NCI-H1694 (cell line): Measurements from ENCODE around the gene NBEAL1.
"Not testable (repeated sequence)": the region's sequence is repeated elsewhere in the genome, so short reads cannot be mapped to it uniquely, and the experiment has no call there.

Source experiments
- DNase-seq: peaks from one replicate; lab custom pipeline; 2025; lab: John Stamatoyannopoulos, UW

Gene NBEAL1

DNA sequence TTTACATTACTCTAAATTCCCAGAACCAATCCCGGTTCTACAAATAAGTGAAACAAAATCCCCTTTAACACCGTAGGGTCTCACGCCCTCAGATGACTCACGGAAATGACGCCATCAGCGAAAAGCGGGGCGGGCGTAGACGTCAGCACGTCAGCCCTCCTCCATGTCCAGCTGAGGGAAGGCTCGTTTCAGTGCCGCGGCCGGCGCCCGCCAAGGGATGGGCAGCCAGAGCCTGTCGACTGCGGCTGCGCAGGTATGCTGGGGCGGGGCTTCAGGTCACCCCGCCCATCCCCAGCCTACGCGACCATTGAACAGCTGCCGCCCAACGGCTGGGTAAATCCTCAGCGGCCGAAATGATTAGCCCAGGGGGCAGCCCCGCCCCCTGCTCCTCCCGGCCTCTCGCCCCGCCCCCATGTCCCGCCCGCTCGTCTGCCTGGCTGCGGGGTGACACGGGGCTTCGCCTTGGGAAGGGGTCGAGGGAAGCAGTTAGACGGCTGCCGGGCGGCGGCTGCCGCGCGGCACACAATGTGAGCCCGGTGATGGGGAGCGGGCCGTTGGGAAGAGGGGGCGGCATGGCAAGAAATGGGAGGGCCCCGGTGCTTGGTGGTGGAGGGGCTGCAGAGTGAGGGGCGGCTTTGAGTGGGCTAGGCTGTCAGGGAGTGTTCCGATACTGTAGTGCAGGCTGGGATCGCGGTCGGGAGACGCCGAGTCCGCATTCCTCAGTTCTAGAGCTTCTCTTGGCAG lies at the start of gene NBEAL1:
TSS of gene NBEAL1 (plus strand) at position 420 of the 744 bp plus-strand sequence. CDS start 1,510 bp downstream, outside the sequence.
- peak; percentile 92 for DNase-seq

GRCh38 chr2:202965810-202966460 lies 48.7 kb upstream of the NBEAL1 start:
- no peak for DNase-seq

GRCh38 chr2:202969404-202969803 lies 45.3 kb upstream of the NBEAL1 start:
- not testable (repeated sequence) for DNase-seq

GRCh38 chr2:202976809-202977208 lies 37.9 kb upstream of the NBEAL1 start:
- DNase-seq: no peak

GRCh38 chr2:202982779-202983491 lies 31.7 kb upstream of the NBEAL1 start:
- no peak for DNase-seq

DNA sequence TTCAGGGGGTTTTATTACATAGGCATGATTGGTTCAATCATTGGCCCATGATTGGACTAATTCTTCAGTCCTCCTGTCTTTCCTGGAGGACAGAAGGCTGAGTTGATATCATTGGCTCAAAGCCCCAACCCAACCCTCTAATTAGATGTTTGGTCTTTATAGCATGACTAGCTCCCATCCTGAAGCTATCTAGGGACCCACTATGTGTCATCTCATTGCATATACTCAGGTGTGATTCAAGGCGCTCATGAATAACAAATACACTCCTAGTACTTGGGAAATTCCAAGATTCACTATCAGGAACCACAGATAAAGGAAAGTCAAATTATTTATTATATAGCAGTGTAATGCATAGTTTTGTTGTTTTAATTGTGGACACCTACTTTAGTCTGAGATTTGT lies 24.9 kb upstream of the NBEAL1 start:
- no peak for DNase-seq

DNA sequence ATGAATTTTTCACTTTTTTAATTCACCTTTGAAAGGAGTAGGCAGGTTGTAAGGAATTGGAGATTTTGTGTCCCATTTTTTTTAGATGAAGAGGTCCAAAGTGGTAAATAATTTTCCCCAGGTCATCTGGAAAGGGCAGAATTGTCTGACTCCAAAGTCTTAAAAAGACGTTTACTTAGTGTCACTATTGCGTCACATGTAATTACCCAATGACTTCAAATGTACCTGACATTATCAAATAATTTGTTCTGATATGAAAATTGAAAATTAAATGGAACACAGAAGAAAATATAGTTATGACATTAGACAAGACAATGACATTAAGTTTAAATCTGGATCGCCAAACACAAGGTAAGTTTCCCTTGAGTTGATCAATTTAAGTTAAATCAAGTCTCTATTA lies 24.2 kb upstream of the NBEAL1 start:
- DNase-seq: no peak

- not testable (repeated sequence) for DNase-seq
These were observed 17.6 kb upstream of the NBEAL1 start for GRCh38 chr2:202997113-202997512.

- no peak for DNase-seq
These were observed 12.4 kb upstream of the NBEAL1 start for GRCh38 chr2:203002054-203002821.

DNA sequence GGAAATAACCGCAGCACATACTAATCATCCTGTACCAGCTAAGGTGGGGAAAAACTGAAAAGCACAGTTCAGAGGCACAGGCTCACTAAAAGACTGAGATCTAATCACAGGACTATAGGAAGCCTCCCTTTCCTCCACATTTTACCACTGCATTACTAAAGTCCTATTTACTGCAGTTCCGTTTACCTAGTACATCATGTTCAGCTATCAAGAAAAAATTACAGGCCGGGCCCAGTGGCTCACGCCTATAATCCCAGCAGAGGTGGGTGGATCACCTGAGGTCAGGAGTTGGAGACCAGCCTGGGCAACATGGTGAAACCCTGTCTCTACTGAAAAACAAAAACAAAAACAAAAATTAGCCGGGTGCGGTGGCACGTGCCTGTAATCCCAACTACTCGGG lies 11.0 kb upstream of the NBEAL1 start:
- no peak for DNase-seq

DNA sequence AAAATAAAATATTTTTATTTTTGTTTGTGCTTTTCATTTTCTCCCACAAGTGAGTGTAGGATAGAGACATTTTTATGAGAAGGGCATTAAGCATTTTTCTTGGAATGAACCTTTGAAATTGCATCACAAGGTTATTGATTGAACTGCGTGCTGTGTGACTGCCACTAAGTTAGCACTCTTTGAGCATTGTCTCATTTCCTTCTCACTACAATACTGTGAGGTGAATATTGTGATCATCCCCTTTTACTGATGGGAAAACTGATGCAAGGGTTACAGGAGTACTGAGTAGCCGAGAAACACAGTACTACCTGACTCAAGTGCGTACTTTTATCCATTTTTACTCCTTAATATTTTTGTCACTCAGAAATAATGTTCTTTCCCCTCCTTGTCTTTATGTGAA lies 2.0 kb downstream of the NBEAL1 start:
- DNase-seq: no peak

DNA sequence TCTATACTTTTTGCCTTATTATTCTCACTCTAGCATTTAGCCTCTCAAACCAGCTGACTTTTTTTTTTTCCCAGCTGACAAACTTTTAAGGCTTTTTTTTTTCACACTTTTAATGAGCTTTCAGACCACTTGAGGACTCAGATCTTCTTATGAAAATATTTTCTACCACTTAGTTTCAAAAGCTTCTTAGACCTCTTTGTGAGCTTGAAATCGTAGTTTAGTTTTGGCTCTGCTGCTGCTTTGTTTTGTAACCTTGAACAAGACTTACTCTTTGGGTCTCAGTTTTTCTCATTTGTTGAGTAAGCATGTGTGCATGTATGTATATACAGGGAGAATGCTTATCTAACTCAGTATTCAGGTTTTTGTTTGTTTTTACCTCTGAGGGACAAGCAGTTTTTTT lies 3.5 kb downstream of the NBEAL1 start:
- no peak for DNase-seq

GRCh38 chr2:203019142-203019541 lies 4.5 kb downstream of the NBEAL1 start:
- no peak for DNase-seq

DNA sequence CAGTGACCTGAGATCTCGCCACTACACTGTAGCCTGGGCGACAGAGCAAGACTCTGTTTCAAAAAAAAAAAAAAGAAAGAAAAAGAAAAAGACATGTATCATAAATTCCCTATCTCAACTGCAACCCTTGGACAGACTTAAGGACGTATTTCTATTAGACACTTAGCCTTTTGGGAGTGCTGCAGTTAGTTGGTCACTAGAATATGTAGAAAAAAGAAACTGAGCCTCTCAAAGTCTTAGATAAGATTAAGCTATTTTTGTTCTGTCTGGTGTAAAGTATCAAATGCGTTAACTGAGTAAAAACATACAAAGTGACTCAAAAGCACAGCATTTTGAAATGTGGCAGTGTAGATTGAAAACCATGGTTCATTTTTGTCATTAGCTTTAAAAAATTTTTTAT lies 7.3 kb downstream of the NBEAL1 start:
- DNase-seq: no peak

DNA sequence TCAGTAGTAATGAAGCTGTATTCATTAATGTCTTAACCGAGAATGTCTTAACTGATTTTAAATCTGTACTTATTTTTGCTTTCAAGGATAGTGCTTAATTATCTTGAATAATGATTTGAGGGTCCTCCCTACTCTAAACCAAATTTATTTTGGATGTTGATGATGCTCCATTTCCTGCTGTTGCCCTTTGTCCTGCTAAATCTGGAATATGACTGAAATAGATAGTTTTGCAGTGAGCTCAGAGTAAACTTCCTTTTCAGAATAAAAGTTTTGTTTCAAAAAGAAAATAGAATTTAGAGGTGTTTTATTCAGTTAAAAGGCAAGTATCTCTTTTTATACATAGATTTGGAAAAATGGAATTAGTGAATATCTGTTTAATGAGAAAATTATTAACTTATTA lies 8.1 kb downstream of the NBEAL1 start:
- DNase-seq: no peak

DNA sequence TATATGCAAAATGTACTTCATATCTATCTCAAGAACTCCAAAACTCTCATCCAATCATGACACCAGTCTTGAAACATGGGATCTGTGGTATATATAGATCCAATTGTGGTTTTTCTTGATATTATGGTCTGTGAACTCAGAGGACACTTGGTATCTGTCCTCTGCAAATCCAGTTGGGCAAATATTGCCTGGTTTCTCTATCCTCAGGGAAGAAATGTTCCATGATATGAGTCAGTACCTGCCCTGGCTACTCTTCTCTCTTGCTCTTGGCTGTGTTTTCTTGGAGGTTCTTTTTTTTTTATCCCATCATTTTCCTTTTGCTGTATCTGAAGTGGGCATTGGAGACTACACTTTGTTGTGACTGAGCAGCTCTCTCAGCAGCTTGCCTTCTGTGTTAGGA lies 10.9 kb downstream of the NBEAL1 start:
- DNase-seq: no peak

DNA sequence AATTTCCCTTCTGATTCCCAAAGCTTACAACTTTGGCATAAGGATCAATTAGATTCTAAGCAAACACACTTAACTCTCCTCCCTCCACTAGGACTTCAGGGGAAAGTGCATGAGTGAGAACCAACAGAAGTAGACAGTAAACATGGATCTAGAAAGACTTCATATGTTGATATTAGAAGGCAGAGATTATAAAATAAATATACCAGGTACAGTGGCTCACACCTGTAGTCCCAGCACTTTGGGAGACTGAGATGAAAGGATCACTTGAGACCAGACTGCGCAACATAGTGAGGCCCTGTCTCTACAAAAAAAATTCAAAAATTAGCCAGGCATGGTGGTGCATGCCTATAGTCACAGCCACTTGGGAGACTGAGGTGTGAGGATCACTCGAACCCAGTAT lies 15.9 kb downstream of the NBEAL1 start:
- no peak for DNase-seq

DNA sequence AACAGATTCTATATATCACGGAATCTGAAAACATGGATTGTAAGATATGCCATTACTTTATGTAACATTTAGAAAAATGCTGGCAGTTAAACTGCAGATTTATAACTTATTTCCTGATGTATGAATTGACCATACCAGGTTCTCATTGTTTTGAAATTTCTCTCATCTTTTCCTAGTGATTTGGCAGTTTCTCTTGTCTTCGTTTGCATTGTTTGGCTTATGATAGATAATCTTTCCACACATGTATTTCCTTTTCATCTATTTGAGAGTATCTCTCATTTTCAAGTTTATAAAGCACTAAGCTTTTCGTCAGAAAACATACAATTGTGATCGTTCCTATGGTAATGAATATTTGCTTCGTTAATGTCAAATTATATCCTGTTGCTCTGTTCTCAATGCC lies 16.3 kb downstream of the NBEAL1 start:
- no peak for DNase-seq

DNA sequence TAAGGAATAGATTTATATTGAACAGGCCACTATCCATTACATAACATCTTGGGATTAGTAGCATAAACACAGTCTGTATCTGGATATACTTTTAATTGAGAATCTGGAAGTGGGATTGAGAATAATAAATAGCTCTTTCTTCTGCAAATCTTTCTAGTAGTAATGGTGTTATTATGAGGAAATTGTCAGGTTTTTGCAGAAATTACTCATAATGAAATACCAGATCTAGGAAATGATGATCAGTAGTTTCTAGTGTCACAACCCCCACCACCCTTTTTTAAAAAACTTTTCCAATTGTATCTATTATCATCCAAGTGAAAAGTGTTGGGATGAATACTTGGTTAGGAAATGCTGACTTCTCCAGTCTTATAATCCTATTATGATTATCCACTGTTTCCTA lies 18.7 kb downstream of the NBEAL1 start:
- no peak for DNase-seq

DNA sequence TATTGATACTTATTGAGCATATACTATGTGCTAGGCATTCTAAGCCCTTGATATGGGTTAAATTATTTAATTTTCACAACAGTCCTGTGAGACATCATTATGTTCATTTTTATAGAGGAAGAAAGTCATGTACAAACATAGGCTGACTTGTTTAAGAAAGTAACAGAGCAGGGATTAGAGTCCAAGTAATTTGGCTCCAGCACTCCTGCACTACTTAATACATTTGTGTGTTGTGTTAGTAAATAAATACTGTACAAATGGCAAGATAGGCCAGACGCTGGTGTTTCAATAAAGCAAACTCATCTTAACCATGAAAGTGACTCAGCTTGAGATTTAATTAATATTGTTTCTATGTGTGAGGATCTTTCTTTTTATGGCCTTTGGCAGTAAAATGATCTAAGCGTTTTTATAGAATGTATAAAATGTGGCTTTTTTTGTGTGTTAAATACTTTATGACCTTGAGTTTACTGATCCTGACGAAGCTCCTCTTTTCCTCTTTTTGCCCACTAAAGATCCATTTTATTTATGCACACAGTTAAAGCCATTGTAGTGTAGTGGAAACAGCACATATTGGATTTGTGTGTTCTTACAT lies 21.3 kb downstream of the NBEAL1 start:
- DNase-seq: no peak

DNA sequence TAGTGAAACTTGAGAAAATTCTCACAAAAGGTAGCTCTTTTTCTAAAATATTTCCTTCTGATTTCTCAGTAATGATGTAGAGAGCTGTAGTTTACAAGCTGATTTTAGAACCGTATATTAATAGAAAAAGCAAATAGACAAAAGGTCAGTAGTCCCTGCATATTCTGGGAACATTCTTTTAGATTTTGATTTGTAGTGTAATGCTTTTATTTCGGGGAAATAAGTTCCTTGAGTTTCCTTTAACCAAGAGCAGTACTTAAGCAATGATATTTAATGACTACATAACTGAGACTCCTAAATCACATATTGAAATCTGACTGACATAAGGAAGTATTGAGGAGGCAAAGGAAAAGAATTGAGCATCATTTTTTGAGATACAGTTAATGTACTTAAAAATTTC lies 22.4 kb downstream of the NBEAL1 start:
- no peak for DNase-seq

GRCh38 chr2:203038586-203038985 lies 23.9 kb downstream of the NBEAL1 start:
- DNase-seq: no peak
